HEK293 (cell line): ENCODE data around the gene DMPK.

ENCODE experiments used
- HOXA7 ChIP-seq: sonication (generic); formaldehyde crosslinking; IDR thresholded peaks from 2 replicates; pipeline ENCODE4 v1.8.1; 2022; ENCODE audit warnings: missing genetic modification reagents, borderline replicate concordance
- KLF10 ChIP-seq: fragments of 450-650 bp; IDR thresholded peaks from 2 replicates; pipeline ENCODE4 v1.5.1; 2018; ENCODE audit warnings: missing biosample characterization, mild to moderate bottlenecking, missing genetic modification characterization
- KLF17 ChIP-seq: fragments of 450-650 bp; formaldehyde crosslinking; IDR thresholded peaks from 2 replicates; pipeline ENCODE4 v1.5.1; 2016; ENCODE audit warnings: missing biosample characterization, missing genetic modification characterization
- SCRT2 ChIP-seq: fragments of 450-650 bp; formaldehyde crosslinking; IDR thresholded peaks from 2 replicates; pipeline ENCODE4 v1.5.1; 2016; ENCODE audit warnings: missing biosample characterization, missing genetic modification characterization
- TCF7L2 ChIP-seq: IDR thresholded peaks from 2 replicates; pipeline ENCODE4 v1.6.1; 2011; ENCODE audit warnings: low read depth, mild to moderate bottlenecking, inconsistent platforms, low read length, moderate library complexity, borderline replicate concordance
- ZBTB20 ChIP-seq: fragments of 450-650 bp; formaldehyde crosslinking; IDR thresholded peaks from 2 replicates; pipeline ENCODE4 v1.5.1; 2016; ENCODE audit warnings: missing biosample characterization, missing genetic modification characterization
- ZBTB21 ChIP-seq: fragments of 450-650 bp; formaldehyde crosslinking; IDR thresholded peaks from 2 replicates; pipeline ENCODE4 v1.5.1; 2017; ENCODE audit warnings: missing biosample characterization, missing genetic modification characterization
- ZBTB48 ChIP-seq: fragments of 450-650 bp; formaldehyde crosslinking; IDR thresholded peaks from 2 replicates; pipeline ENCODE4 v1.5.1; 2016; ENCODE audit warnings: missing biosample characterization, missing genetic modification characterization
- ZFP69B ChIP-seq: fragments of 450-650 bp; formaldehyde crosslinking; IDR thresholded peaks from 2 replicates; pipeline ENCODE4 v1.5.1; 2016; ENCODE audit warnings: missing biosample characterization, missing genetic modification characterization
- ZNF175 ChIP-seq: fragments of 450-650 bp; formaldehyde crosslinking; IDR thresholded peaks from 2 replicates; pipeline ENCODE4 v1.5.1; 2016; ENCODE audit warnings: missing biosample characterization, missing genetic modification characterization
- ZNF19 ChIP-seq: fragments of 450-650 bp; formaldehyde crosslinking; IDR thresholded peaks from 2 replicates; pipeline ENCODE4; 2016; ENCODE audit warnings: missing biosample characterization, missing genetic modification characterization, low read depth
- ZNF202 ChIP-seq: fragments of 450-650 bp; formaldehyde crosslinking; IDR thresholded peaks from 2 replicates; pipeline ENCODE4 v1.5.1; 2016; ENCODE audit warnings: missing biosample characterization, missing genetic modification characterization, borderline replicate concordance
- ZNF292 ChIP-seq: fragments of 450-650 bp; formaldehyde crosslinking; IDR thresholded peaks from 2 replicates; pipeline ENCODE4 v1.5.1; 2016; ENCODE audit warnings: low read depth, missing biosample characterization, missing genetic modification characterization, borderline replicate concordance
- ZNF341 ChIP-seq: fragments of 450-650 bp; formaldehyde crosslinking; IDR thresholded peaks from 2 replicates; pipeline ENCODE4; 2016; ENCODE audit warnings: low read depth, missing biosample characterization, missing genetic modification characterization
- ZNF513 ChIP-seq: fragments of 450-650 bp; IDR thresholded peaks from 2 replicates; pipeline ENCODE4 v1.5.1; 2018; ENCODE audit warnings: missing biosample characterization, missing genetic modification characterization
- ZNF529 ChIP-seq: fragments of 450-650 bp; formaldehyde crosslinking; IDR thresholded peaks from 2 replicates; pipeline ENCODE4 v1.5.1; 2017; ENCODE audit warnings: missing genetic modification characterization, missing biosample characterization; ENCODE audit not compliant: insufficient replicate concordance
- ZNF560 ChIP-seq: fragments of 450-650 bp; formaldehyde crosslinking; IDR thresholded peaks from 2 replicates; pipeline ENCODE4 v1.5.1; 2017; ENCODE audit warnings: missing biosample characterization, missing genetic modification characterization, borderline replicate concordance
- ZNF585B ChIP-seq: fragments of 450-650 bp; formaldehyde crosslinking; IDR thresholded peaks from 2 replicates; pipeline ENCODE4 v1.5.1; 2016; ENCODE audit warnings: missing biosample characterization, missing genetic modification characterization
- ZNF596 ChIP-seq: fragments of 450-650 bp; IDR thresholded peaks from 2 replicates; pipeline ENCODE4 v1.5.0; 2018; ENCODE audit warnings: missing biosample characterization, mild to moderate bottlenecking, missing genetic modification characterization, moderate library complexity
- ZNF621 ChIP-seq: fragments of 450-650 bp; formaldehyde crosslinking; IDR thresholded peaks from 2 replicates; pipeline ENCODE4 v1.5.1; 2017; ENCODE audit warnings: missing biosample characterization, missing genetic modification characterization
- ZNF677 ChIP-seq: fragments of 450-650 bp; IDR thresholded peaks from 2 replicates; pipeline ENCODE4 v1.5.0; 2018; ENCODE audit warnings: missing biosample characterization, mild to moderate bottlenecking, missing genetic modification characterization, moderate library complexity
- TF ChIP-seq, protein P1 (sequence below): fragments of 450-650 bp; formaldehyde crosslinking; IDR thresholded peaks from 2 replicates; pipeline ENCODE4 v1.5.1; 2016; ENCODE audit warnings: missing biosample characterization, missing genetic modification characterization
- TF ChIP-seq, protein P2 (sequence below): fragments of 450-650 bp; formaldehyde crosslinking; IDR thresholded peaks from 2 replicates; pipeline ENCODE4 v1.5.1; 2016; ENCODE audit warnings: missing biosample characterization, missing genetic modification characterization

DMPK gene

GRCh38 chr19:45767410-45767880, 14.8 kb downstream of the DMPK start (continued):
- TF ChIP-seq, protein P1, sequence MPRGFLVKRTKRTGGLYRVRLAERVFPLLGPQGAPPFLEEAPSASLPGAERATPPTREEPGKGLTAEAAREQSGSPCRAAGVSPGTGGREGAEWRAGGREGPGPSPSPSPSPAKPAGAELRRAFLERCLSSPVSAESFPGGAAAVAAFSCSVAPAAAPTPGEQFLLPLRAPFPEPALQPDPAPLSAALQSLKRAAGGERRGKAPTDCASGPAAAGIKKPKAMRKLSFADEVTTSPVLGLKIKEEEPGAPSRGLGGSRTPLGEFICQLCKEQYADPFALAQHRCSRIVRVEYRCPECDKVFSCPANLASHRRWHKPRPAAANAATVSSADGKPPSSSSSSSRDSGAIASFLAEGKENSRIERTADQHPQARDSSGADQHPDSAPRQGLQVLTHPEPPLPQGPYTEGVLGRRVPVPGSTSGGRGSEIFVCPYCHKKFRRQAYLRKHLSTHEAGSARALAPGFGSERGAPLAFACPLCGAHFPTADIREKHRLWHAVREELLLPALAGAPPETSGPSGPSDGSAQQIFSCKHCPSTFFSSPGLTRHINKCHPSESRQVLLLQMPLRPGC = no peak
- no peak for TF ChIP-seq ZNF677 (tag by site-specific recombination)
- no peak for TF ChIP-seq TCF7L2
- TF ChIP-seq ZNF596 = no peak; the same call in 1 of the 2 replicates
- TF ChIP-seq KLF10 (tag by site-specific recombination) = peak; percentile 54; the same call in 1 of the 2 replicates
- peak; percentile 70 for TF ChIP-seq KLF17 (tag by site-specific recombination)
- TF ChIP-seq ZNF202 (tag by site-specific recombination) = no peak
- no peak for TF ChIP-seq ZNF19 (tag by site-specific recombination)
- TF ChIP-seq HOXA7 (CRISPR knock-in tag) = no peak
- no peak for TF ChIP-seq ZNF341 (tag by site-specific recombination)
- TF ChIP-seq ZNF513 (tag by site-specific recombination) = no peak
- no peak for TF ChIP-seq ZNF585B (tag by site-specific recombination)
- 0 out of 2 replicates have a peak, but pooled peaks have one; percentile 55 for TF ChIP-seq ZBTB48 (tag by site-specific recombination)
- no peak for TF ChIP-seq ZNF529 (tag by site-specific recombination)
- TF ChIP-seq, protein P2, sequence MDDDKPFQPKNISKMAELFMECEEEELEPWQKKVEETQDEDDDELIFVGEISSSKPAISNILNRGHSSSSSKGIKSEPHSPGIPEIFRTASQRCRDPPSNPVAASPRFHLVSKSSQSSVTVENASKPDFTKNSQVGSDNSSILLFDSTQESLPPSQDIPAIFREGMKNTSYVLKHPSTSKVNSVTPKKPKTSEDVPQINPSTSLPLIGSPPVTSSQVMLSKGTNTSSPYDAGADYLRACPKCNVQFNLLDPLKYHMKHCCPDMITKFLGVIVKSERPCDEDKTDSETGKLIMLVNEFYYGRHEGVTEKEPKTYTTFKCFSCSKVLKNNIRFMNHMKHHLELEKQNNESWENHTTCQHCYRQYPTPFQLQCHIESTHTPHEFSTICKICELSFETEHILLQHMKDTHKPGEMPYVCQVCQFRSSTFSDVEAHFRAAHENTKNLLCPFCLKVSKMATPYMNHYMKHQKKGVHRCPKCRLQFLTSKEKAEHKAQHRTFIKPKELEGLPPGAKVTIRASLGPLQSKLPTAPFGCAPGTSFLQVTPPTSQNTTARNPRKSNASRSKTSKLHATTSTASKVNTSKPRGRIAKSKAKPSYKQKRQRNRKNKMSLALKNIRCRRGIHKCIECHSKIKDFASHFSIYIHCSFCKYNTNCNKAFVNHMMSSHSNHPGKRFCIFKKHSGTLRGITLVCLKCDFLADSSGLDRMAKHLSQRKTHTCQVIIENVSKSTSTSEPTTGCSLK = no peak
- TF ChIP-seq ZNF175 (tag by site-specific recombination) = no peak
- no peak for TF ChIP-seq ZBTB21 (tag by site-specific recombination)
- no peak for TF ChIP-seq ZNF560 (tag by site-specific recombination)
- no peak; the same call in 1 of the 2 replicates for TF ChIP-seq ZFP69B (tag by site-specific recombination)
- no peak for TF ChIP-seq ZNF621
- no peak for TF ChIP-seq SCRT2 (tag by site-specific recombination)
- no peak for TF ChIP-seq ZNF292
- TF ChIP-seq ZBTB20 (tag by site-specific recombination) = peak; percentile 93
